Kidney capillary endothelial cell (primary cell): Measurements from ENCODE around the gene NLRP3.
"Not testable (repeated sequence)": the region's sequence is repeated elsewhere in the genome, so short reads cannot be mapped to it uniquely, and the experiment has no call there.

ENCODE experiments used
- DNase-seq: peaks from one replicate; pipeline ENCODE4 v3.0.0-alpha.2; 2018; ENCODE audit warnings: low spot score

NLRP3 gene

GRCh38 chr1:247415423-247416361 lies at the start of gene NLRP3:
NLRP3 (plus strand) TSS chr1:247416173; CDS start chr1:247418801, 2,628 bp downstream.
- peak; percentile 72 for DNase-seq

GRCh38 chr1:247366345-247366744 lies 49.6 kb upstream of the NLRP3 start:
- not testable (repeated sequence) for DNase-seq

- no peak for DNase-seq
Measured at GRCh38 chr1:247366926-247367645, 48.9 kb upstream of the NLRP3 start.

GRCh38 chr1:247367786-247368422 lies 48.1 kb upstream of the NLRP3 start:
- no peak for DNase-seq

GRCh38 chr1:247368490-247369145 lies 47.4 kb upstream of the NLRP3 start:
- no peak for DNase-seq

- DNase-seq: no peak
Measured at GRCh38 chr1:247370786-247371732, 44.9 kb upstream of the NLRP3 start.

- no peak for DNase-seq
Measured at GRCh38 chr1:247371801-247372259, 44.1 kb upstream of the NLRP3 start.

- no peak for DNase-seq
Measured at GRCh38 chr1:247373721-247374141, 42.2 kb upstream of the NLRP3 start.

GRCh38 chr1:247374651-247375334 lies 41.2 kb upstream of the NLRP3 start:
- DNase-seq: not testable (repeated sequence)

GRCh38 chr1:247375747-247376146 lies 40.2 kb upstream of the NLRP3 start:
- no peak for DNase-seq

- no peak for DNase-seq
Measured at GRCh38 chr1:247376659-247377058, 39.3 kb upstream of the NLRP3 start.

- not testable (repeated sequence) for DNase-seq
Measured at GRCh38 chr1:247377656-247378055, 38.3 kb upstream of the NLRP3 start.

- DNase-seq: no peak
Measured at GRCh38 chr1:247378334-247379073, 37.5 kb upstream of the NLRP3 start.

GRCh38 chr1:247385283-247385682 lies 30.7 kb upstream of the NLRP3 start:
- no peak for DNase-seq

- no peak for DNase-seq
Measured at GRCh38 chr1:247386217-247386616, 29.8 kb upstream of the NLRP3 start.

GRCh38 chr1:247386687-247387086 lies 29.3 kb upstream of the NLRP3 start:
- DNase-seq: no peak

GRCh38 chr1:247387096-247387495 lies 28.9 kb upstream of the NLRP3 start:
- no peak for DNase-seq

- no peak for DNase-seq
Measured at GRCh38 chr1:247387565-247387964, 28.4 kb upstream of the NLRP3 start.

- DNase-seq: peak; percentile 62
Measured at GRCh38 chr1:247390116-247390791, 25.7 kb upstream of the NLRP3 start.
